Ovary (tissue), 9 donors: ENCODE measurements around the gene HOXB1. TPM values are rescaled to one million over a fixed set of nuclear protein-coding genes. Genes with fewer than 3 reads are reported as not detected.
A peak's percentile ranks its signal among the peaks of the same experiment; 100 is the strongest.

ENCODE experiments used
- DNase-seq, 5 donors: peaks; one replicate each; pipeline ENCODE4 v3.0.0-alpha.2; 2019 to 2020
- H3K27ac ChIP-seq, 2 donors: fragments of 200-600 bp; one replicate each; pipeline versions ENCODE4 v1.5.1 to v1.8.0; 2019 to 2022
- H3K27me3 ChIP-seq: fragments of 200-600 bp; one replicate; pipeline ENCODE4 v1.8.0; 2022
- H3K36me3 ChIP-seq: fragments of 200-600 bp; sonication (generic); one replicate; pipeline ENCODE4 v1.5.1; 2019
- H3K4me1 ChIP-seq: one replicate; pipeline ENCODE4 v1.8.1; 2013; ENCODE audit warnings: mild to moderate bottlenecking, moderate library complexity; ENCODE audit not compliant: insufficient read depth
- H3K4me3 ChIP-seq: fragments of 200-600 bp; sonication (generic); one replicate; pipeline ENCODE4 v1.5.1; 2017
- H3K9me3 ChIP-seq, 2 donors: fragments of 200-600 bp in 1 of 2; sonication (generic) in 1 of 2; one replicate each; pipeline versions ENCODE4 v1.5.1 to v1.8.1; 2013 to 2019; ENCODE audit warnings: mild to moderate bottlenecking in 1 of 2, moderate library complexity in 1 of 2
- EP300 ChIP-seq: sonication (generic); formaldehyde crosslinking; IDR thresholded peaks from one replicate; pipeline ENCODE4 v1.6.1; 2017; ENCODE audit warnings: antibody characterized with exemption
- POLR2A ChIP-seq: fragments of 450-650 bp; IDR thresholded peaks from one replicate; pipeline ENCODE4 v1.6.1; 2017; ENCODE audit warnings: antibody characterized with exemption, mild to moderate bottlenecking, moderate library complexity
- WGBS, 3 donors: extraction: QIAGEN DNeasy Blood & Tissue Kit in 1 of 3; methylation state at CpG; one replicate each; pipeline versions ENCODE4 v1.1.5 to v1.1.7; 2013 to 2017; 5-methylcytosine and 5-hydroxymethylcytosine counted together
- intact Hi-C, 4 donors: fragments of 100-400 bp; cut with DNase I; formaldehyde crosslinking; loops; one replicate each; pipeline versions ENCODE4 v1.11.0 to v1.15.1; 2022 to 2023
- polyA plus RNA-seq, 2 donors: library from polyadenylated mRNA; stranded (reverse); fragments of 200-250 nt in 1 of 2; fragments of 350-450 nt in 1 of 2; fragmentation: Illumina TruSeq in 1 of 2; extraction: RNeasy Lipid Tissue Mini Kit (QIAGEN cat#74804) in 1 of 2; gene quantifications; one replicate each; pipeline ENCODE4 v1.2.3, GENCODE V29; 2013 to 2014
- total RNA-seq, 7 donors: library from RNA; depleted of rRNA in 2 of 7; stranded (reverse); fragments of >200 nt in 2 of 7; fragmentation: NEBNext Ultra II Directional in 3 of 7; extraction: Animal tissue kit (Norgen Biotek cat#: 25700) in 3 of 7; gene quantifications; one replicate each; pipeline versions ENCODE4 v1.1.0 to v1.2.4, GENCODE V29; 2016 to 2023
- TF ChIP-seq, protein P1 (sequence below), 3 donors: fragments of 450-650 bp in 2 of 3; fragments of 200-600 bp in 1 of 3; IDR thresholded peaks; one replicate each; pipeline versions ENCODE4 v1.5.1 to v1.8.0; 2016 to 2022; ENCODE audit warnings: antibody characterized with exemption in 3 of 3, mild to moderate bottlenecking in 1 of 3
- donor health status: DM: no; HTN: no; CAD: no; lungs with moderate emphysema.
- donor health status: DM: no; HTN: no; CAD: no.
- donor health status: Bipolar disorder and iron deficiency.
- donor health status: DM: yes; HTN: yes; CAD: no.
- donor health status: DM: no; HTN: no; CAD: no.
- donor health status: DM: yes; HTN: yes; CAD: no.

The HOXB1 gene
- total and polyA plus RNA-seq, 9 donors: not detected

DNA sequence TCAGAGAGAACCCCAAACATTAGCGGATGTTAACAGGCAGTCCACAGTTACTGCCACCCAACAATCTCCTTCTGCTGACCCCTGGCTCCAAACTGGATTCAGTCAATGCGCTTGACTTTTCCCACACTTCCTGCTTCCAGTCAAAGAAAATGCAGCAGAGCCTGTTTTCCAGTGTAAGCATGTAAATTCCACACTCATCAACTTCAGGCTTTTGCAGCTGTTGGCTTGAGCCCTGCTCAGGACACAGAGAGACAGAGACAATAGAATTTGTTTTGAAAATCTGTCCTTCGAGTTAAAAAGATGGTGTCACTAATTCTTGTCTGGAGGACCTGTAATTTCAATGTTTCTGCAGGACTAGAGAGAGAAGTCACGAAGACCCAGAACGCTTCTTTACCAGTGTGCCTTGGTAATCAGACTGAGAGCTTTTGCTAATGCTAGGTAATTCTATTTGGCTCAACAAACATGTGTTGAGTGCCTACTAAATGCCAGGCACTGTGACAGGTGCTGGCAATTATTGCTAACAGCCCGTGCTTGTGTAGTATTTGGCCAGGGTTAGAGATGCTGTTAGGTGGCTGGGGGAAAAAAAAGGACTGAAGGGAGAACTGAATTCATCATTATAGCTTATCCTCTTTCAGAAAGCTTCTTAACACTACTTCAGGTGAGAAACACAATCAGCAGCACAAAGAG, 32.5 kb downstream of the HOXB1 start:
- no peak overlapping the region for H3K4me3 ChIP-seq
- intact Hi-C loops: no loop called here
- H3K4me1 ChIP-seq: no peaks in the 10 kb centered on the region
- H3K27me3 ChIP-seq: no peaks in the 10 kb centered on the region
- peaks cover 0 to 4% of the 10 kb centered on the region in 2 donors for H3K9me3 ChIP-seq
- no peak for DNase-seq
- 68 to 77% (median 68%) methylated on average over 6 of the region's 6 CpGs for WGBS, 3 donors
- no peak overlapping the region for H3K27ac ChIP-seq
- no peaks in the 10 kb centered on the region for H3K36me3 ChIP-seq
- TF ChIP-seq EP300 (no peak), POLR2A (no peak)
- TF ChIP-seq, protein P1, sequence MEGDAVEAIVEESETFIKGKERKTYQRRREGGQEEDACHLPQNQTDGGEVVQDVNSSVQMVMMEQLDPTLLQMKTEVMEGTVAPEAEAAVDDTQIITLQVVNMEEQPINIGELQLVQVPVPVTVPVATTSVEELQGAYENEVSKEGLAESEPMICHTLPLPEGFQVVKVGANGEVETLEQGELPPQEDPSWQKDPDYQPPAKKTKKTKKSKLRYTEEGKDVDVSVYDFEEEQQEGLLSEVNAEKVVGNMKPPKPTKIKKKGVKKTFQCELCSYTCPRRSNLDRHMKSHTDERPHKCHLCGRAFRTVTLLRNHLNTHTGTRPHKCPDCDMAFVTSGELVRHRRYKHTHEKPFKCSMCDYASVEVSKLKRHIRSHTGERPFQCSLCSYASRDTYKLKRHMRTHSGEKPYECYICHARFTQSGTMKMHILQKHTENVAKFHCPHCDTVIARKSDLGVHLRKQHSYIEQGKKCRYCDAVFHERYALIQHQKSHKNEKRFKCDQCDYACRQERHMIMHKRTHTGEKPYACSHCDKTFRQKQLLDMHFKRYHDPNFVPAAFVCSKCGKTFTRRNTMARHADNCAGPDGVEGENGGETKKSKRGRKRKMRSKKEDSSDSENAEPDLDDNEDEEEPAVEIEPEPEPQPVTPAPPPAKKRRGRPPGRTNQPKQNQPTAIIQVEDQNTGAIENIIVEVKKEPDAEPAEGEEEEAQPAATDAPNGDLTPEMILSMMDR (IDR thresholded peaks at IDR 0.05): no peak

DNA sequence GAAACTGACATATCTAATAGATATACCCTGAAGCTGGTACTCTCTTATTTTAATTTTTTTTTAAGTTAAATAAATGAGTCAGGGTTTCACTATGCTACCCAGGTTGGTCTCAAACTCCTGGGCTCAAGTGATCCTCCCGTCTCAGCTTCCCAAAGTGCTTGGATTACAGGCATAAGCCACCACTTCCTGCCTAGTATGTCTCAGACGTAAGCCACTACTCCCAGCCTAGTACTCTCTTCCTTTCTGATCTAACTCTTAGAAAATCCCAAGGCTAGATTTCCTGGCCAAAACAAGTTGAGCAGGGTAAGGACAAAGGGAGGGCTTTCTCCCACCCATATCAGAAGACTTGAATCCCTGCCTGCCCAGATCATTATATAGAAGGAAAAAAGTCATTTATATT, 33.7 kb downstream of the HOXB1 start:
- Histone ChIP-seq H3K27me3 (no peaks in the 10 kb centered on the region), H3K36me3 (no peaks in the 10 kb centered on the region), H3K4me1 (peaks cover 3% of the 10 kb centered on the region), H3K27ac (no peak overlapping the region), H3K4me3 (no peak overlapping the region), H3K9me3 (peaks cover 0 to 4% of the 10 kb centered on the region in 2 donors)
- TF ChIP-seq EP300 (no peak), POLR2A (no peak)
- TF ChIP-seq, protein P1 (IDR thresholded peaks at IDR 0.05): no peak
- no peak for DNase-seq
- 33 to 36% (median 33%) methylated on average over 2 of the region's 2 CpGs for WGBS, 3 donors
- intact Hi-C loops: no loop called here

DNA sequence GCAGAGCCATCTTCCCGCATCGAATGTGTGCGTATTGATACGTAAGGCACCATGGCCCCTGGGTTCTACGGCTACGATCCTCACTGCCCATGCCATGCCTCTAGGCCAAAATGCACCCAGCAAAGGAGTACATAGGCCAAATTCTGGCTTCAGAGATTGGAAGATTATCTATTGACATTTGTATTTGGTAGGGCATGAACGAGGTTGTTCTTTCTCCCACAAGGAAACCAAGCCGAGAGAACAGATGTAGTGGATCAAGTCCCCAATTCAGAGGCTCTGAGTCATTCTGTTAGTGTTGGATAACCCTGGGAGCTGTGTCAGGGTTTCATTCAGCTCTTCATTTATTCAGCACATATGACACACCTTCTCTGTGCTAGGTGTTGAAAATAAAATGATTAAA, 36.5 kb downstream of the HOXB1 start:
- Histone ChIP-seq H3K27ac (no peak overlapping the region), H3K4me1 (peaks cover 3% of the 10 kb centered on the region), H3K4me3 (no peak overlapping the region), H3K36me3 (no peaks in the 10 kb centered on the region), H3K27me3 (no peaks in the 10 kb centered on the region), H3K9me3 (peaks cover 0 to 4% of the 10 kb centered on the region in 2 donors)
- 76 to 88% (median 81%) methylated on average over 8 of the region's 8 CpGs for WGBS, 3 donors
- DNase-seq: no peak
- TF ChIP-seq, protein P1 (IDR thresholded peaks at IDR 0.05): no peak
- TF ChIP-seq POLR2A: no peak
- no peak for TF ChIP-seq EP300
- intact Hi-C loops: no loop called here

DNA sequence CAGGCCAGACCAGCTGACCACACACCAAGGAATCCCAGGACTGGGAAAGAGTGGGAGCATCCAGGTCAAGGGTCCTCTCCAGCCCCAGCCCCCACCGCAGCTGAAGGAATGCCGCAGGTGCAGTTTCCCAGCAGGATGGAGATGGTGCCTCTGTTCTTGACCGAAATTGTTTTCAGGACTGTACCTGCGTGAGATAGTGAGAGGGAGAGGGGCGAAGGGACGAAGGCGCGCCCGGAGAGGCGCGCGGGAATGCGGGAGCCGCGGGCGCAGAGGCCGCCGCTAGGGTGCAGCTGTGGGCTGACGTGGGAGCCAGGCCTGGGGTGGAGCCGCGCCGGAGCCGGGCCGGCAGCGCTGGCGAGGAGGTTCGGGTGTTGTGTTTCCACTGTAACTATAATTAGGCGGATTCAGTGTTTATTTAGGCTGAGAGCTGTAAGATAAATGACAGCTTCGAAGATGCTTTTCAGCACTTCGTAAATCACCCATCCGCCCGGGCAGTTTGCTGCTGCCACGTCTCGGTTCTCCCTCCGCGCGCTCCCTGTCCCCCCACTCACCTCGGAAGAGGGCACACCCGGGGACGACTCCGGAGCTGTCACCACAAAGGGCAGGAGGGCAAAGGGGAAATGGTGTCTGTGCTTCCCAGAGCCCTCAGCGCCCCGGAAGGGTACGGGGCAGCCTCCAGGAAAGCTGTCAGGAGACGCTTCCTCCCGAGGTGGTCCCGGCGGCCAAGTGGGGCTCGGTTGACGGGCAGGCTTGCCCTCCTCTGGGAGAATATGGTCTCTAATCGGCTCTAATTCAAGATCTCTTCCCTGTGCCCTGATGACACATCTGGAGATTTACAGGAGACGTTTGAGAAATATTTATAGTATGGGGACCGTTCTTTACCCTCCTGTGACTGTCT, 38.2 kb downstream of the HOXB1 start:
- H3K4me3 ChIP-seq: no peak overlapping the region

More for the DNA sequence above, 38.2 kb downstream of the HOXB1 start:
- H3K9me3 ChIP-seq: peaks cover 0 to 4% of the 10 kb centered on the region in 2 donors
- no peak for TF ChIP-seq EP300
- TF ChIP-seq POLR2A: no peak
- TF ChIP-seq, protein P1 (IDR thresholded peaks at IDR 0.05): no peak
- WGBS, 3 donors: 6 to 13% (median 6%) methylated on average over 53 of the region's 53 CpGs
- peaks cover 3% of the 10 kb centered on the region for H3K4me1 ChIP-seq
- H3K36me3 ChIP-seq: no peaks in the 10 kb centered on the region
- DNase-seq: peak; percentile 9 to 44 (median 26)
- intact Hi-C loops: no loop called here
- H3K27ac ChIP-seq: no peak overlapping the region
- H3K27me3 ChIP-seq: no peaks in the 10 kb centered on the region
